ENCODE measurements around the gene PTAR1.
A peak's percentile ranks its signal among the peaks of the same experiment; 100 is the strongest.

The PTAR1 gene

GRCh38 chr9:69671311-69671878 lies 88.4 kb downstream of the PTAR1 start:
- TF ChIP-seq, protein P1, sequence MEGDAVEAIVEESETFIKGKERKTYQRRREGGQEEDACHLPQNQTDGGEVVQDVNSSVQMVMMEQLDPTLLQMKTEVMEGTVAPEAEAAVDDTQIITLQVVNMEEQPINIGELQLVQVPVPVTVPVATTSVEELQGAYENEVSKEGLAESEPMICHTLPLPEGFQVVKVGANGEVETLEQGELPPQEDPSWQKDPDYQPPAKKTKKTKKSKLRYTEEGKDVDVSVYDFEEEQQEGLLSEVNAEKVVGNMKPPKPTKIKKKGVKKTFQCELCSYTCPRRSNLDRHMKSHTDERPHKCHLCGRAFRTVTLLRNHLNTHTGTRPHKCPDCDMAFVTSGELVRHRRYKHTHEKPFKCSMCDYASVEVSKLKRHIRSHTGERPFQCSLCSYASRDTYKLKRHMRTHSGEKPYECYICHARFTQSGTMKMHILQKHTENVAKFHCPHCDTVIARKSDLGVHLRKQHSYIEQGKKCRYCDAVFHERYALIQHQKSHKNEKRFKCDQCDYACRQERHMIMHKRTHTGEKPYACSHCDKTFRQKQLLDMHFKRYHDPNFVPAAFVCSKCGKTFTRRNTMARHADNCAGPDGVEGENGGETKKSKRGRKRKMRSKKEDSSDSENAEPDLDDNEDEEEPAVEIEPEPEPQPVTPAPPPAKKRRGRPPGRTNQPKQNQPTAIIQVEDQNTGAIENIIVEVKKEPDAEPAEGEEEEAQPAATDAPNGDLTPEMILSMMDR (IDR thresholded peaks at IDR 0.05; ENCODE audit: low read length, missing control alignments), result no peak
- H3K4me3 ChIP-seq (replicated peaks; ENCODE audit: low read depth, low read length), result peak overlapping the region; percentile 64
- no peak for DNase-seq (ENCODE audit: low read depth)

DNA sequence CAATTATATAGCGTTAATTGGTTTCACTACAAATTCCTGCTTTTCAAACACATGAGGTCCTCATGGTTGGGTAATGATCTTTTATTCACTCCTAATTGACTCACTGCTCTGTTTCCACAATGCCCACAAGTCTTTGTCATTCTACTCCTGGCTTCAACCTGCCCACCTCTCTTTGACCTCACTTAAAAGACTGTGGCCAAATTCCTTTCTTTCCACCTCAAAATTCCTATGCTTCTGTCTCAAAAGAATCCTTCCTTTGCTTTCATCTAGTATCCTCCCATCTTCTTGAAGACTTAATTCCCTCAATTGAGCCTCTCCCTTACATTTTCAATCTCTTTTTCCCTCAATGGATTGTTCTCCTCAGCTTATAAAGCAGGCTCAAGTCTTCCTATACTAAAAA lies 92.5 kb downstream of the PTAR1 start:
- no peak for DNase-seq (ENCODE audit: low read depth)
- TF ChIP-seq, protein P1 (IDR thresholded peaks at IDR 0.05; ENCODE audit: low read length, missing control alignments), result no peak
- H3K4me3 ChIP-seq (replicated peaks; ENCODE audit: low read depth, low read length), result no peak overlapping the region

- no peak overlapping the region for H3K4me3 ChIP-seq (replicated peaks; ENCODE audit: low read depth, low read length)
- TF ChIP-seq, protein P1 (IDR thresholded peaks at IDR 0.05; ENCODE audit: low read length, missing control alignments), result no peak
- no peak for DNase-seq (ENCODE audit: low read depth)
Measured at GRCh38 chr9:69660304-69660703, 99.5 kb downstream of the PTAR1 start.

Measured in fibroblast of pulmonary artery (primary cell).